ENCODE data around the gene ABCB11. TPM values are rescaled to one million over a fixed set of nuclear protein-coding genes. Genes with fewer than 3 reads are reported as not detected.

ABCB11 gene
- total RNA-seq = under 1 TPM in 1 of 2 donors, not detected in 1; 0.21 TPM
- under 1 TPM in 1 of 2 donors, not detected in 1; 0.03 TPM for polyA plus RNA-seq
- long read RNA-seq, donor 1 = 0 reads
- long read RNA-seq, donor 2 = 0 reads

DNA sequence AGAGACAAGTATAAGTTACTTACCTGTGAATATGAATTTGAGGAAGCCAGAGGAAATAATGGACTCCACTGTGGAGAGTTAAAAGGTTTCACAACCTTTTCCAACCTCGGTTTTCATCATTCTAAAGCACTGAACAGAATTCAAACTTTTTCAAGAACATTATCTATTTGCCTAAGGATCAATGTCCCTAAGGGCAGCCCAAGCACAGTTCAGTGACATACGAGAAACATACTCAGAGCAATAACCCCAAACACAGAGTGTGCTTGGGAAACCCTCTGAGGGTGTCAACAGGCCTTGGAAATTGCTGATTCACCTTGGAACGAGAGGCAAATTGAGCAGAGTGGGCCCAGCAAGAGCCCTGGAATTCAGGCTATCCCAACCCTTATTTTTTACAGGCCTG lies at the start of gene ABCB11:
ABCB11 (minus strand) TSS at position 123 of the 400 bp plus-strand sequence. CDS start 13,199 bp downstream, outside the sequence.
- Histone ChIP-seq H3K27me3 (ENCODE audit: control insufficient read depth in 1 of 2, insufficient read depth in 2 of 2, low read length in 1 of 2) (no peaks in the 10 kb centered on the region), H3K9me3 (ENCODE audit: control insufficient read depth, low read length) (peaks cover 4% of the 10 kb centered on the region), H3K36me3 (ENCODE audit: control insufficient read depth in 1 of 2, insufficient read depth in 2 of 2, low read length in 1 of 2) (no peaks in the 10 kb centered on the region), H3K4me1 (ENCODE audit: control insufficient read depth in 1 of 2, insufficient read depth in 2 of 2, low read length in 2 of 2) (no peaks in the 10 kb centered on the region), H3K4me3 (ENCODE audit: low read length in 2 of 2) (no peak within 1 kb of the TSS), H3K27ac (ENCODE audit: low read depth in 1 of 2, low read length in 2 of 2) (no peak within 1 kb of the TSS)
- no peak for ATAC-seq (ENCODE audit: low FRiP score)
- WGBS, 2 donors = 67 to 76% methylated on average over 3 of the region's 3 CpGs
- DNase-seq = no peak
- intact Hi-C loops (cut with DNase I) = no loop called here

DNA sequence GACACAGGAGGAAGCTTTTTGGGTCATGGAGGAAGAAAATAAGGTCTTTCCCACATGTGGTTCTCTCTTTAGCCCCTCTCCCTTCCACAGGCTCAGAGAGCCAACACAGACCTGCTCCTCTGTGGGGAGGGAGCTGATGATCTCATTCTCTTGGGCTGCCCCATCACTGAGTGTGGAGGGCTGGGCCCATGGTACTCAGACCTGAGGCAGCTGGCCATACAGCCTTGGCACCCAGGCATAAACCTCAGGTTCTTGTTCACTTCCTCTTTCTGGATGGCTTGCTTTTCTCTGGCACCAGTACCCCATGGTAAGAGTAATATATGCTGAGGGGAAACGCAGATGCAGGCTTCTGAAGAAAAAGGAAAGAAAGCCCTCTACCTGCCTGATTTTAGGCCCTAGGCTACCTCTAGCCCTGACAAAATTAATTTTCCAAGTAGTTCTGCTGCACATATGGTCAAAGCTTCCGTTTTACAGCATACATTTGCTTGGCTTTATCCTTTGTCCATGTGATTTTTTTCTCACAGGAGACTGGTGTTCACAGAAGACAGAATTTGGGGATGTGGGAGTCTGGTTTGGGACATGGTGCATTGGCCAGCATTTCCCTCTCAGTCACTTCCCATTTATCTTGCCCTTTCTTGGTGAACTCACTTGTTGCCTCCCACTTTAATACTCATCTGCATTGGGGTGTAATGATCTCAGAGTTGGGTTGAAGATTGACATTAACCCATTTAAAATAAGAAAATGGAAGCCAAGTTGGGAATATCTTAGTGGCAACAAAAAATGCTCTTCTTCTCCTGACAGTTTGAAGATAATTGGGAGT lies 49.3 kb upstream of the ABCB11 start:
- Histone ChIP-seq H3K4me3 (ENCODE audit: low read length in 2 of 2) (no peak overlapping the region), H3K27ac (ENCODE audit: low read depth in 1 of 2, low read length in 2 of 2) (no peak overlapping the region), H3K9me3 (ENCODE audit: control insufficient read depth, low read length) (no peaks in the 10 kb centered on the region), H3K27me3 (ENCODE audit: control insufficient read depth in 1 of 2, insufficient read depth in 2 of 2, low read length in 1 of 2) (peaks cover 0 to 1% of the 10 kb centered on the region in 2 donors), H3K4me1 (ENCODE audit: control insufficient read depth in 1 of 2, insufficient read depth in 2 of 2, low read length in 2 of 2) (no peaks in the 10 kb centered on the region), H3K36me3 (ENCODE audit: control insufficient read depth in 1 of 2, insufficient read depth in 2 of 2, low read length in 1 of 2) (no peaks in the 10 kb centered on the region)
- intact Hi-C loops (cut with DNase I) = no loop called here
- peak in 1 of 2 donors; percentile 51 for DNase-seq
- 79 to 86% methylated on average over 2 of the region's 2 CpGs for WGBS, 2 donors
- no peak for ATAC-seq (ENCODE audit: low FRiP score)

- intact Hi-C loops (cut with DNase I) = no loop called here
- no peak overlapping the region for H3K4me3 ChIP-seq (ENCODE audit: low read length in 2 of 2)
- 20 to 28% methylated on average over 2 of the region's 2 CpGs for WGBS, 2 donors
- H3K36me3 ChIP-seq (ENCODE audit: control insufficient read depth in 1 of 2, insufficient read depth in 2 of 2, low read length in 1 of 2) = no peaks in the 10 kb centered on the region
- no peaks in the 10 kb centered on the region for H3K4me1 ChIP-seq (ENCODE audit: control insufficient read depth in 1 of 2, insufficient read depth in 2 of 2, low read length in 2 of 2)
- H3K27me3 ChIP-seq (ENCODE audit: control insufficient read depth in 1 of 2, insufficient read depth in 2 of 2, low read length in 1 of 2) = peaks cover 0 to 1% of the 10 kb centered on the region in 2 donors
- DNase-seq (no peak), ATAC-seq (ENCODE audit: low FRiP score) (no peak)
- H3K27ac ChIP-seq (ENCODE audit: low read depth in 1 of 2, low read length in 2 of 2) = no peak overlapping the region
- no peaks in the 10 kb centered on the region for H3K9me3 ChIP-seq (ENCODE audit: control insufficient read depth, low read length)
Observed at GRCh38 chr2:169077674-169078240, 46.6 kb upstream of the ABCB11 start.

GRCh38 chr2:169073963-169074751 lies 43.0 kb upstream of the ABCB11 start:
- no peaks in the 10 kb centered on the region for H3K36me3 ChIP-seq (ENCODE audit: control insufficient read depth in 1 of 2, insufficient read depth in 2 of 2, low read length in 1 of 2)
- 71 to 78% methylated on average over 9 of the region's 9 CpGs for WGBS, 2 donors
- no peak overlapping the region for H3K27ac ChIP-seq (ENCODE audit: low read depth in 1 of 2, low read length in 2 of 2)
- H3K4me1 ChIP-seq (ENCODE audit: control insufficient read depth in 1 of 2, insufficient read depth in 2 of 2, low read length in 2 of 2) = no peaks in the 10 kb centered on the region
- DNase-seq = no peak
- H3K9me3 ChIP-seq (ENCODE audit: control insufficient read depth, low read length) = no peaks in the 10 kb centered on the region
- intact Hi-C loops (cut with DNase I) = no loop called here
- ATAC-seq (ENCODE audit: low FRiP score) = no peak
- H3K4me3 ChIP-seq (ENCODE audit: low read length in 2 of 2) = no peak overlapping the region
- H3K27me3 ChIP-seq (ENCODE audit: control insufficient read depth in 1 of 2, insufficient read depth in 2 of 2, low read length in 1 of 2) = peaks cover 0 to 1% of the 10 kb centered on the region in 2 donors

DNA sequence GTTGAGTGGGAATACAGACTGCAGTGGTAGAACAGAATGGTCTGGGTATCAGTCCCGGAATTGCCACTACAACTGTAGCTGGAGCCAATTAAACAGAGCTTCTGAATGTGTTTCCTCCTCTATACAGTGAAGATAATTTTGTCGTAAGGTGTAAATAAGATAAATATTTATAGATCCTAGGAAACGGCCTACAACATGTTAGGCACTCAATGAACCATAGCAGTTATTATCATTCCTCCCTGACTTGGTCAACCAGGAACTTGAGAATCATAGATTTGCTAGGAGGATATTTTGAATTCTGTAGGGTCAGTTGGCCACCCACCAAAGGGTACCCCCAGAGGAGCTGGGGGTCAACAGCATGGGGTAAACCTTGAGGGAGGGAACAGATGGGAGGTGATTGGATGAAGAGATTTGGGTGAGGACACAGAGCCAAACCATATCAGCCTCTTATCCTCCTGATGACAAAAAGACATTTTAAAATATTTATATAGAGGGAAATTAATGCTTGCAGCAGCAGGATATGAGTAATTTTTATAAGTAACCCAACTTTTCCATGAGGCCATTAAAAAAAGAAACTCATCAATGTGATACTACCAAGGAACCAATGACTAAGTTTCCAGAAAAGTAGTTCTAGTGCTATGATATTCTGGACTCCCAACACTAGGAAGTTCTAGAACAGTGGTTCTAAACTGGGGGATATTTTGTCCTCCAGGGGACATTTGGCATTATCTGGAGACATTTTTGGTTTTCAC lies 42.3 kb upstream of the ABCB11 start:
- ATAC-seq (ENCODE audit: low FRiP score) (no peak), DNase-seq (no peak)
- H3K4me3 ChIP-seq (ENCODE audit: low read length in 2 of 2) = no peak overlapping the region
- H3K4me1 ChIP-seq (ENCODE audit: control insufficient read depth in 1 of 2, insufficient read depth in 2 of 2, low read length in 2 of 2) = no peaks in the 10 kb centered on the region
- intact Hi-C loops (cut with DNase I) = no loop called here
- 57 to 84% methylated on average over 3 of the region's 3 CpGs for WGBS, 2 donors
- peaks cover 2% of the 10 kb centered on the region for H3K9me3 ChIP-seq (ENCODE audit: control insufficient read depth, low read length)
- peaks cover 0 to 1% of the 10 kb centered on the region in 2 donors for H3K27me3 ChIP-seq (ENCODE audit: control insufficient read depth in 1 of 2, insufficient read depth in 2 of 2, low read length in 1 of 2)
- H3K36me3 ChIP-seq (ENCODE audit: control insufficient read depth in 1 of 2, insufficient read depth in 2 of 2, low read length in 1 of 2) = no peaks in the 10 kb centered on the region
- no peak overlapping the region for H3K27ac ChIP-seq (ENCODE audit: low read depth in 1 of 2, low read length in 2 of 2)

- H3K27ac ChIP-seq (ENCODE audit: low read depth in 1 of 2, low read length in 2 of 2) = no peak overlapping the region
- H3K9me3 ChIP-seq (ENCODE audit: control insufficient read depth, low read length) = peaks cover 2% of the 10 kb centered on the region
- H3K4me3 ChIP-seq (ENCODE audit: low read length in 2 of 2) = no peak overlapping the region
- DNase-seq (no peak), ATAC-seq (ENCODE audit: low FRiP score) (no peak)
- intact Hi-C loops (cut with DNase I) = no loop called here
- WGBS, 2 donors = 54 to 56% methylated on average over 4 of the region's 4 CpGs
- no peaks in the 10 kb centered on the region for H3K36me3 ChIP-seq (ENCODE audit: control insufficient read depth in 1 of 2, insufficient read depth in 2 of 2, low read length in 1 of 2)
- H3K27me3 ChIP-seq (ENCODE audit: control insufficient read depth in 1 of 2, insufficient read depth in 2 of 2, low read length in 1 of 2) = peaks cover 0 to 1% of the 10 kb centered on the region in 2 donors
- H3K4me1 ChIP-seq (ENCODE audit: control insufficient read depth in 1 of 2, insufficient read depth in 2 of 2, low read length in 2 of 2) = no peaks in the 10 kb centered on the region
Observed at GRCh38 chr2:169072163-169072925, 41.2 kb upstream of the ABCB11 start.

- H3K27me3 ChIP-seq (ENCODE audit: control insufficient read depth in 1 of 2, insufficient read depth in 2 of 2, low read length in 1 of 2) = no peaks in the 10 kb centered on the region
- H3K9me3 ChIP-seq (ENCODE audit: control insufficient read depth, low read length) = peaks cover 2% of the 10 kb centered on the region
- H3K4me1 ChIP-seq (ENCODE audit: control insufficient read depth in 1 of 2, insufficient read depth in 2 of 2, low read length in 2 of 2) = no peaks in the 10 kb centered on the region
- no peaks in the 10 kb centered on the region for H3K36me3 ChIP-seq (ENCODE audit: control insufficient read depth in 1 of 2, insufficient read depth in 2 of 2, low read length in 1 of 2)
- H3K4me3 ChIP-seq (ENCODE audit: low read length in 2 of 2) = no peak overlapping the region
- ATAC-seq (ENCODE audit: low FRiP score) = no peak
- no peak for DNase-seq
- 74 to 83% methylated on average over 5 of the region's 5 CpGs for WGBS, 2 donors
- no peak overlapping the region for H3K27ac ChIP-seq (ENCODE audit: low read depth in 1 of 2, low read length in 2 of 2)
- intact Hi-C loops (cut with DNase I) = no loop called here
Observed at GRCh38 chr2:169071455-169071854, 40.3 kb upstream of the ABCB11 start.

DNA sequence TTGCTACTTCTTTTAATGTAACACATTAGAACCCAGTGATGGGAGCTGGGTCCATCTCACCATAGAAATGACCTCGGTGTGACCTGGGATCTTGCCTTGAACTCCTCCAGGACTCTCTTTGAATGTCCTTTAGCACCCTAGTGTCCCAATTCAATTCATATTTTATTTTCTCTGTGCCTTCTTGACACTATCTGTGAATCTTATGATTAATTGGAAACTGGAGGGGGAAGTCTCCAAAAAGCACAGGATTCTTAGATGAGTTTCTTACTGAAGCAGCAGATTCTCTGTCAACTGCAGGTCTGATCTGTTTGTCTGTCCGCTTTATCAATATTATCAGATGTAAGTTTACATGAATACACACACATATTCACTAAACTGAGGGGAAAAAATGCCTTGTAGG lies 38.7 kb upstream of the ABCB11 start:
- no peaks in the 10 kb centered on the region for H3K4me1 ChIP-seq (ENCODE audit: control insufficient read depth in 1 of 2, insufficient read depth in 2 of 2, low read length in 2 of 2)
- peaks cover 2% of the 10 kb centered on the region for H3K9me3 ChIP-seq (ENCODE audit: control insufficient read depth, low read length)
- intact Hi-C loops (cut with DNase I) = no loop called here
- no peak overlapping the region for H3K27ac ChIP-seq (ENCODE audit: low read depth in 1 of 2, low read length in 2 of 2)
- ATAC-seq (ENCODE audit: low FRiP score) (no peak), DNase-seq (no peak)
- H3K4me3 ChIP-seq (ENCODE audit: low read length in 2 of 2) = no peak overlapping the region
- H3K36me3 ChIP-seq (ENCODE audit: control insufficient read depth in 1 of 2, insufficient read depth in 2 of 2, low read length in 1 of 2) = no peaks in the 10 kb centered on the region
- WGBS, 2 donors = 87% methylated on average over 2 of the region's 2 CpGs
- H3K27me3 ChIP-seq (ENCODE audit: control insufficient read depth in 1 of 2, insufficient read depth in 2 of 2, low read length in 1 of 2) = no peaks in the 10 kb centered on the region

All from aorta (tissue), 5 donors.